Esophagus mucosa (tissue), 1 donor: ENCODE results near the gene CTRB1. TPM values are rescaled to one million over a fixed set of nuclear protein-coding genes. Genes with fewer than 3 reads are reported as not detected.
A peak's percentile ranks its signal among the peaks of the same experiment; 100 is the strongest.
"Not testable (repeated sequence)": the region's sequence is repeated elsewhere in the genome, so short reads cannot be mapped to it uniquely, and the experiment has no call there.

Source experiments
- ATAC-seq: fragments of 200-7000 bp; cut with Tn5 transposase; one replicate; pipeline ENCODE4 v1.9.1; 2020
- total RNA-seq: library from RNA; stranded (reverse); gene quantifications from one replicate; pipeline ENCODE4 v1.2.4, GENCODE V29; 2023
- donor health status: DM: yes; HTN: yes; CAD: no.

Gene CTRB1
- total RNA-seq, 1 donor from 2014 or later = 0.44 TPM

DNA sequence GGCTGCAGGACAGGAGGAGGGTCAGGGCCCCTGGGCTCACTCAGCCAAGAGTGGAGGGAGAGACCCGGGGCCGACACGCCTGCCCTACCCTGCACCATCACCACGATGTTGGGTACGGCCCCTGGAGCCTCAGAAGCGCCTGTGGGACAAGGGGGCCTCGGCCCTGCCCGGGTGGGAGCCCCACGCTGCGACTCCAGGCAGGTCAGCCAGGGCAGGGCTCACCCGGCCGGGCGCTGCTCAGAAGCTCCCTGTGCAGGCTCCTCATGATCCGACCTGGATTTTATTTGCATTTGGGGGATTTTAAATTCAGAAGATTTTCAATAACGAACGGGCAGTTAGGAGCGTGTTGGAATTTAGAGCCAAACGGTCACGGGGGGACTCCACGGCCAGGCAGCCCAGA is 13.9 kb upstream of the CTRB1 start:
- not testable (repeated sequence) for ATAC-seq

- peak; percentile 8 for ATAC-seq
These were observed 13.3 kb upstream of the CTRB1 start for GRCh38 chr16:75205438-75205837.

DNA sequence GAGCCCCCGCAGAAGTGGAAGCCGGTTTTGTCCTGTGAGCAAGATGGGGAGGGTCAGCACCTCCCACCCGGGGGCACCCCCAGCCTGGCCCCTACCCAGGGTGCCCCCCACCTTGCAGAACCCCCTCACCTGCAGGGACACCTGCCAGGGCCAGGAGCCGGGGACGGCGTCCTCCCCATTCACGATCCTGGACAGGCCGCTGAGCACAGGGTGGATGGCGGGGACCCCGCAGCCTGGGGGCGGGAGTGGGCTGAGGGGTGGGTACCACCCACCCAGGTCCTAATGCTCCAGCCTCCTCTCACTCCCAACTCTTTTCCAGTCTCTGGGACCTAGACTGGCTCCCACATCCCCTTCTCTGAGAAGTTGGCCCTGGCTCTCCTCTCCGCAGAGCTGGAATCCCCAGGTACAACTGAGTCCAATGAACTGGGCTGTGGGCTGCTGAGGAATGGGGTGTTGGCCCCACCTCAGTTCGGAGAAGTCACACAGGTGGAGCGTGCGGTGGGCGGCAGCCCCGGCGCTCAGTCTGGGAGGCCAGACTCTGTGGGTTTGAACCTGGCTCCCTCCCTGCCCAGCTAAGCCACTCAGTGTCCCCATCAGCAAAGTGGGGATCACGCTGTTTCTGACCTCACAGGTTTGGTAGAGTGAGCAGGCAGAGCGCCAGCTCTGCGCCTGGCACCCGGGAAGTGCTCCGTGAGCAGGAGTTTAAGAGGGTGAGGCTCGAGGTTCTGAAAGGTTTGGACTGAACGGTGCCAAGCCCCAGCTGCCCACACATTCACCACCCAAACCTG is 12.6 kb upstream of the CTRB1 start:
- ATAC-seq = peak; percentile 22

- peak; percentile 7 for ATAC-seq
These were observed 11.9 kb upstream of the CTRB1 start, which contains the start of gene CTRB2 for GRCh38 chr16:75206749-75207451. Gene CTRB2 (minus strand): TSS chr16:75207161. CDS start chr16:75207141, 20 bp downstream.

- ATAC-seq = no peak
These were observed 11.0 kb upstream of the CTRB1 start for GRCh38 chr16:75207831-75208230.

DNA sequence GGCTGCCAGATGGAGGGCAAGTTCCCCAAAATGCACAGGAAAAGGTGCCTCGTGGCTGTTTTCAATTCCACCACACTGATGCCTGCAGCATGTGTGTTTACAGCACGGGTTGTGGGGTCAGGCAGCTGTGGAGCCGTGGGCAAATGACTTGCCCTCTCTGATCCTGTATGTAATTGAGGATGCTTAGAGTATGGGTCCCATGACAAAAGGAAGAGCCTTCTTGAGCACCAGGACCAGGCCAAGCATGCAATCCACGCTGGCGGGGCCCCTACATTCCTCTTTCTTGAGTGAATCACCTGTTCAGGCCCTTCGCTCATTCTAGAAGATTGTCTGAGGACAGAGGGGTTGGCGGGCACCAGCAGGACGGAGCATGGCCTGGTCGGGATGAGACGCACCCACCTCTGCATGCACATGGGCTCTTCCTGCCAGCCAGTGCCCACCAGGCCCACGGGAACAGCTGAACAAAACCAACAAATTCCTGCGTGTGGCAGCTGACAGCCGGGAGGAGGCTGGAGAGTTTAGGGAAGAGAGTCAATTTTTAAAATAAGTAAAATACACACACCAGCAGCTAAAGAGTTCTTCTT is 10.5 kb upstream of the CTRB1 start:
- no peak for ATAC-seq

DNA sequence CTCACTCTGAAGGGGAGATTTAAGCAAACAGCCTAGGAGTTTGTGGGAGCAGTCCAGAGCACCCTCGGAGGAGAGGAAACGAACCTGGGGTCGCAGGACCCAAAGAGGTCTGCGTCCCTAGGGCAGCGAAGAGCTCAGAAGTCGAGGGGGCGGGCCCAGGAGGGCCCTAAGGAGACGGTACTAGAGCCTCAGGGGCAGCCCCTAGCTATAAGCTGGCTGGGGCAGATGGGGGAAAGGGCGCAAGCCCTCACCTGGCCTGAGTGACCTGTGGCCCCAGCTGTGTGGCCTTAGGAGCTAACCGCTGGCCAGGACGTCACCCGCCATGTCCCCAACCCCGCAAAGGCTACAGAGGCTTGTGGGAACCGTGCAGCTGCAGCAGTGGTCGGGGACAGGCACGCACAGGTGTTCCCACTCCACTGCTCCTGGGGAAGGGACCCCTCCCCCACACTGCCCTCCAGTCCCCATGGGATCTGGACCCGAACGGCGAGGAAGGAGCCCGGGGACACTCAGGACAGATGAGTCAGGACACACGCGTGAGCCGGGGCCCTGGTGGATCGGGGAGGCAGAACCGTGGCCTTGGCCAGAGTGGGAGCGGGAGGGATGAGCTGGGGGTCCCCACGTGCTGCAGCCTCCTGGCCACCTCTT is 9.8 kb upstream of the CTRB1 start:
- no peak for ATAC-seq

GRCh38 chr16:75209514-75209913 is 9.3 kb upstream of the CTRB1 start:
- ATAC-seq = not testable (repeated sequence)

GRCh38 chr16:75209944-75210343 is 8.8 kb upstream of the CTRB1 start:
- ATAC-seq = no peak

DNA sequence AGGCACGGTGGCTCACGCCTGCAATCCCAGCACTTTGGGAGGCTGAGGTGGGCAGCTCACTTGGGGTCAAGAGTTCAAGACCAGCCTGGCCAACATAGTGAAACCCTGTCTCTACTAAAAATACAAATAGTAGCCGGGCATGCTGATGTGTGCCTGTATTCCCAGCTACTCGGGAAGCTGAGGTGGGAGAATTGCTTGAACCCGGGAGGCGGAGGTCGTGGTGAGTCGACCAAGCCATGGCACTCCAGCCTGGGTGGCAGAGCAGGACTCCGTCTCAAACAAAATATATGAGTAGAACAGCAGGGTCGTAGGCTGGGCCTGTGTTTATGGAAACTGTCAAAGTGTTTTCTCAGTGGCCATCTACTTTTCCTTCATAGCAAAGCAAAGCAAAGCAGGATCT is 7.5 kb upstream of the CTRB1 start:
- not testable (repeated sequence) for ATAC-seq

DNA sequence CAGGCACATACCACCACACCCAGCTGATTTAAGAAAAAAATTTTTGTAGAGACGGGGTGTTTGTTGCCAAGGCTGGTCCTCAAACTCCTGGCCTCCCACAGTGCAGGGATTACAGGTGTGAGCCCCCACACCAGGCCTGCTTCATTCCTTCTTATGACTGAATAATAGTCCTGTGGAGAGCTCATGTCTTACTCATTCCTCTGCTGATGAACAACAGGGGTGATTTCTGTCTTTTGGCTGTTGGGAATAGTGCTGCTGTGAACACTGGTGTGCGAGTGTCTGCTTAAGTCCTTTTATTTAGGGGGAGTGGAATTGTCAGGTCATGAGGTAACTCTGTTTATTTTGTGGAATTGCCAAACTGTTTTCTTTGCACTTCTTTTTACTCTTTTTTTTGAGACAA is 2.7 kb upstream of the CTRB1 start:
- no peak for ATAC-seq

DNA sequence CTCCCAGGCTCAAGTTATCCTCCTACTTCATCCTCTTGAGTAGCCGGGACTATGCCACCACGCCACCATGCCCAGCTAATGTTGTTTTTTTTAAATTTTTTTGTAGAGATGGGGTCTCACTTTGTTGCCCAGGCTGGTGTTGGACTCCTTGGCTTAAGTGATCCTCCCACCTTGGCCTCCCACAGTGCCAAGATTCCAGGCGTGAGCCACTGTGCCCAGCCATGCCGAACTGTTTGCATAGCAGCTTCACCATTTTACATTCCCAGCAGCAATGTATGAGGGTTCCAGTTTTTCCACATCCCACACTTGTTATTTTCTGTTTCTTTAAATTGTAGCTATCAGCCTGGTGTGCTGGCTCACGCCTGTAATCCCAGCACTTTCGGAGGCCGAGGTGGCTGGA is 2.2 kb upstream of the CTRB1 start:
- no peak for ATAC-seq

DNA sequence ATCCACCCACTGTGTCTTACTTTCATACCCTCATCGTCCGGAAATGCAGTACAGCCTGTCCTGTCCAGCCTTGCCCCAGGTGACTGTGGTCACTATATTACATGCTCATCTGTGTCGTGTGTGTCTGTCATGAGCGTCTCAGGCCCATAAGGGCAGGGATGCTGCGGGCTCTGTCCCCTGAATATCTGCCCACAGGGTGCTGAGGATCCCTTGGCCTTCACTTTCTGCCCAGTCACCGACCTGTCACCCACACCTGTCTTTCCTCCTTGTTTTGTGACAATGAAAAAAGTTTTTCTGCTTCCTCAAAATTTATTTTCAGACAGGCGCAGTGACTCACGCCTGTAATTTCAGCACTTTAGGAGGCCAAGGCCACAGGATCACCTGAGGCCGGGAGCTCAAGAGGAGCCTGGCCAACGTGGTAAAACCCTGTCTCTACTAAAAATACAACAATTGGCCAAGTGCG is 1.4 kb upstream of the CTRB1 start:
- ATAC-seq = no peak

DNA sequence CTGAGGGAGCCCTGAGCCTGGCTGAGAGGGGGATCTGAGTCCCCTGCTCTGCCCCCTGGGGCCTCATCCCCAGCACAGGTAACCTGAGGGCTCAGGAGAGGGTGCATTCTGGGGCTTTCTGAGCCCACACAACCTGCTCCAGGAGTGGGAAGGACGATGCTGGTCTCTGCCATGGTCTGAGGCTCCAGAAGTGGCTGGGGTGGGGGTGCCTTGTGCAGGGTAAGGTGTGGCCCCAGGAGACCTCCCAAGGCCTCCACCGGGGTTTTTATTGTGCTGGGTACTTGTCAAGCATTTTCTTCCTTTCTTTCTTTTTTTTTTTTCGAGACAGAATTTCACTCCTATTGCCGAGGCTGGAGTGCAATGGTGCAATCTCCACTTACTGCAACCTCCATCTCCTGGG is 300 bp downstream of the CTRB1 start:
- ATAC-seq = no peak

- ATAC-seq = no peak
These were observed 1.1 kb downstream of the CTRB1 start for GRCh38 chr16:75219838-75220237.

DNA sequence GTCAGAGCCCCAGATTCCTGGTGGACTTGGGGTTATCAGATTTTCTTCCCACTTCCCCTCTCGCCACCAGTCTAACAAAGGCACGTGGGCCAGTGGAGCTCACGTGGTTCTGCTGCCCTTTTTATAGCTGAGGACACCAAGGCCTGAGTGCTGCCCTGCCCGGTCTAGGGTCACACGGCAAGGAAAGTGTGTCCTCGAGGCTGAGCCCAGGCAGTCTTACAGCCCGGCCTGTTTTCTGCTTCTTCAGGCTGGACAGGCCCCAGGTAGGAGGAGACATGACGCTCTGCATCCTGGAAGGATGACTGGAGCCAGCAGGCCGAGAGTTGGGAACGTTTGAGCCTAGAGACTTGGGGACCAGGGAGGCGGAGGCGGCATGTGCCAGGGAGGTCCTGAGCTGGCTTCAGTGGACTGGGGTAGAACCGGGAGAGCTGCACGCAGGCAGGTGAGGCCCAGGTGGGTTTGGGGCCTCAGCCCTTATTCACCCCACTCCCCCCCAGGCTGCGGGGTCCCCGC is 3.5 kb downstream of the CTRB1 start:
- ATAC-seq = no peak

DNA sequence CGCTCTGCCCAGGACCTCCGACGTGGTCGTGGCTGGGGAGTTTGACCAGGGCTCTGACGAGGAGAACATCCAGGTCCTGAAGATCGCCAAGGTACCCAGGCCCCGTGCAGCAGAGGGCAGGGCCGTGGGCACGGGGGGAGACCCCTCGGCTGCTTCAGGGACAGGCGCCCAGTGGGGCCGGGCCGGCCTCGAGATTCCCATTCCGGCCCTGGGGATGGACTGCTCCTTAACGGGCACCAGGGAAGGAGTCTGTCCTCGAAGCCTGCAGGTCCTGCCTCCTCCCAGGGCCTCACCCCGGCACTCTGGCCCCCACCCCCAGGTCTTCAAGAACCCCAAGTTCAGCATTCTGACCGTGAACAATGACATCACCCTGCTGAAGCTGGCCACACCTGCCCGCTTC is 4.3 kb downstream of the CTRB1 start:
- ATAC-seq = not testable (repeated sequence)

GRCh38 chr16:75224306-75225082 is 5.7 kb downstream of the CTRB1 start:
- peak; percentile 8 for ATAC-seq

GRCh38 chr16:75225092-75225491 is 6.3 kb downstream of the CTRB1 start:
- ATAC-seq = peak; percentile 13

GRCh38 chr16:75225678-75226515 is 7.1 kb downstream of the CTRB1 start:
- no peak for ATAC-seq
